GM19023 (cell line): ENCODE measurements around the gene PDIA5.
"Not testable (repeated sequence)": the region's sequence is repeated elsewhere in the genome, so short reads cannot be mapped to it uniquely, and the experiment has no call there.

Experiments used
- ATAC-seq: cut with Tn5 transposase; IDR thresholded peaks from one replicate; pipeline ENCODE4 v1.9.1; 2021; ENCODE audit warnings: mild to moderate bottlenecking, moderate library complexity; ENCODE audit not compliant: unreplicated experiment

PDIA5 gene

DNA sequence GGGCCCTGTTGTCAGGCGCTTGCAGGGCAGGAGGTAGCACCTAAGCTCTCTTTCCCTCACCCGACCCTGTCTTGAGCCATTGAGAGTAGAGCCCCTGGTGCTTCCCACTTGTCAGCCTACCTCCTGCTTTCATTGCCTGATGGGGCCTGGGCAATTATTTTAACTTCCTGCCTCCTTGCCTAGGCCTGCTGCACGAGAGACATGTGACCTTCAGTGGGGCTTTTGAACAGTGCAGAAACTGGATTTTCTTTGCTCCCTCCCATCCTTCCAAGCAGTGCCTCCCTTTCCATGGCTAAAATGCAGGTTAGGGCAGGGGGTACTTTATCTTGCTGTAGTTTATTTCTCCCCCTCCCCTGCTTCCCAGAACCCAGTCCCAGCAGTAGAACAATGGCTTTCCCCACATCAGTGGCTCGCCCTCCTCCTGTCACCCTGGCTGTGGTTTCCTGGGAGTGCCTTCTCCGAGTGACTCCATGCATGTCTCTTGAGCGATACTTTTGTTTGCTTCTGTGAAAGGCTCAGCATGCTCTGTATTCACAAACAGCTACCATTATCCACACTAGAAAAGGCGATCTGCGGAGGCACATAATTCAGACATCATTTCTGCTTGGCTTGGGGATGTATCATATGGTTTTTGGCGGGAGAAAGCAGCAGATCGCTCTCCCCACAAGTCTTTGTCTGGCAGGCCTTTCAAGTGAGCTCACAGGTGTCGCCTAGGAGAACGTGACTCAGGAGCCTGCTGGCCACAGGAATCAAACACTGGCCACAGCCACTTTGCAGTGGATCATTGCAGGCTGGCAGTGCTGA lies 24.1 kb downstream of the PDIA5 start:
- no peak for ATAC-seq

DNA sequence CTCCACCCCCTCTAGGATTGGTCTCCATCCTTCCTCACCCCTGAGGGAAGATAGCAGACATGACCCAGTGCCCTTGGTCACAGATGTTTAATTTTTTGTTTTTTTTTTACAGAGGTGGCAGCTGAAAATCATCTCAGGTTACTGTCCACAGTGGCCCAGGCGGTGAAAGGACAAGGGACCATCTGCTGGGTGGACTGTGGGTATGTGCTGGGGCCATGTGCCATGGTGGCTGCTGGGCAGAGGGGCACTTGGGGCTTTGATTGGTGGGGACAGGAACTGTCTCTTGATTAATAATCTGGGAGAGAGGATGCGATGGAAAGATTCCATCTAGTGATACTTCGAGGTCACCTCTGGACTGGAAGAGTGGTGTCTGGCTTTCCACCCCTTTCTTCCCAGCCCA lies 25.4 kb downstream of the PDIA5 start:
- no peak for ATAC-seq

DNA sequence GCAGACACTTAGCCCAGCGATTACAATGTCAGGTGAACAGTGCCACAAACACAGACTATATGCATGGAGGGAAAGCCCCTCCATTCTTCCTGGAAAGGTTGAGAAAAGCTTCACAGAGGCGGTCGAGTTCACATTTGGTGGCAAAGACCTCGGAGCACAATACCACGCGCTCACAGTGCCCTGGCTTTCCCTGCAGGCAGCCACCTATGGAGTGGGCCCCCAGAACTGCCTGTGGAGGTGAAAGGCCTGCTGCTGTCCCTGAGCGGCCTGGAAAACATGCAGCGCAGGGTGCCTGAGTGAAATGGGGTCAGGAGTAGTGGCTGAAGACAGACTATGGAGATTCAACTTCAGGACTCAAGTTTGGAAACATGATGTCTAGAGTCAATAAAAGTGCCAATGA lies 26.9 kb downstream of the PDIA5 start:
- no peak for ATAC-seq

DNA sequence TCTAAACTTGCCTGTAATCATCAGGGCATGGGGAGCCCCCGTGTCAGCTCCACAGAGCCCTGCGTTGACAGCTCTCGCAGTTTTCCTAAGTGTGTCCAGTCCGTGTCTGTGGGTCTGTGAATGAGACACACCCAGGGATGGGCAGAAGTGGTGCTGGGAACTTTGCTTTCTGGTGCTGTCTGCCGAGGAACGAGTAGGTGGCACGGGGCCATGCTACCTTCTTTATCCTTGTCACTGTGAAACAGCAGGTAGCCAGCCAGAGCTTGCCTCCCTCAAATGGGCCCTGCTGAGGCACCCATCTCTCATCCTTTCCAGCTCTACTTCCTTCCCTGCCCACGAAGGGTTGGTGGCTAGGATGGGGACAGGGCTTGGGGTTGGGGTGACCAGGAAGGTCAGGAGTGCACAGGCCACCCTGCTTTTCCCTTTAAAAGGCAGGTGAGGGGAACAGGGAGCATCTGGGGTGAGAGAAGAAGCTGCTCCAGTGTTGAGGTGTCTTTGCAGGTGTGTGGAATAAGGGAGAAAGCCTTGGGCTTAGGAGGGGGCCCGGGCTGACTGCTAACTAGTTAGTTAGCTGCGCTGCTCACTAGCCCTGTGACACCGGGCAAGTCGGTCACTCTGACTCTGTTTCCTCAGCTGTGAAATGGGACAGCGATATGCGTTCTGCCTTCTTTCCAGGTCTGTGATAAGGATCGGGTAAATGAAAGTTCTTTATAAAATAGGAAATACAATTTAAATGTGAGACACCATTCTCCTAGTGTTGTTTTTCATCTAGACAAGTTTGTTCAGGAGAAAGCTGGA lies 27.9 kb downstream of the PDIA5 start:
- ATAC-seq: no peak

DNA sequence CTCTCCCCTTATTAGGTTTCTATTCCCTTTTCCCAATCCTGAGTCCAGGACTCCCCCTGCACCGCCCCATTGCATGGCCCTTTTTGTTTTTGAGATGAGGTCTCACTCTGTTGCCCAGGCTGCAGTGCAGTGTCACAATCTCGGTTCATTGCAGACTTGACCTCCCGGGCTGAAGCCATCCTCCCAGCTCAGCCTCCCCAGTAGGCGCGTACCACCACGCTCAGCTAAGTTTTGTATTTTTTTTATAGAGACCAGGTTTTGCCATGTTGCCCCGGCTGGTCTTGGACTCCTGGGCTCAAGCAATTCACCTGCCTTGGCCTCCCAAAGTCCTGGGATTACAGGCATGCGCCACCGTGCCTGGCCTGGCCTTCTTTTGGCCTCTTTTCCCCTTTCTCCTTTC lies 29.3 kb downstream of the PDIA5 start:
- no peak for ATAC-seq

DNA sequence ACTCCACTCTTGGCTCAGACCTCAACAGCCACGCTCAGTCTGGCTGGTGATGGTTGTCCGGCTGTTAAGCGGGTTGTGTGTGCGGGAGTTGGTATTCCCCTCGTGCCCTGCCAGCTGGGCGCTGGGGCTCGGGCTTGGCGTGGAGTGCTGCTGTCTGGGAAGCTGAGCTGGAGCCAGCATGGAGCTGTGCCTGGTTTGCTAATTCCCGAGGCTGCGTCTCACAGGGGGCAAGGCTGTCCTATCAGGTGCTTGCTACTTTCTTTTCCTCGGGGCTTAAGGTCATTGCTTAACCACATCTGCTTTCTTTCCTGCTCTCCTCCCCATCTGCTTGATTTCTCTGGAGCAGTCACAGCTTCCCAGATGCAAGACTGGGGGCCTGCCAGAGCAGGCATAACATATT lies 29.9 kb downstream of the PDIA5 start:
- ATAC-seq: no peak

DNA sequence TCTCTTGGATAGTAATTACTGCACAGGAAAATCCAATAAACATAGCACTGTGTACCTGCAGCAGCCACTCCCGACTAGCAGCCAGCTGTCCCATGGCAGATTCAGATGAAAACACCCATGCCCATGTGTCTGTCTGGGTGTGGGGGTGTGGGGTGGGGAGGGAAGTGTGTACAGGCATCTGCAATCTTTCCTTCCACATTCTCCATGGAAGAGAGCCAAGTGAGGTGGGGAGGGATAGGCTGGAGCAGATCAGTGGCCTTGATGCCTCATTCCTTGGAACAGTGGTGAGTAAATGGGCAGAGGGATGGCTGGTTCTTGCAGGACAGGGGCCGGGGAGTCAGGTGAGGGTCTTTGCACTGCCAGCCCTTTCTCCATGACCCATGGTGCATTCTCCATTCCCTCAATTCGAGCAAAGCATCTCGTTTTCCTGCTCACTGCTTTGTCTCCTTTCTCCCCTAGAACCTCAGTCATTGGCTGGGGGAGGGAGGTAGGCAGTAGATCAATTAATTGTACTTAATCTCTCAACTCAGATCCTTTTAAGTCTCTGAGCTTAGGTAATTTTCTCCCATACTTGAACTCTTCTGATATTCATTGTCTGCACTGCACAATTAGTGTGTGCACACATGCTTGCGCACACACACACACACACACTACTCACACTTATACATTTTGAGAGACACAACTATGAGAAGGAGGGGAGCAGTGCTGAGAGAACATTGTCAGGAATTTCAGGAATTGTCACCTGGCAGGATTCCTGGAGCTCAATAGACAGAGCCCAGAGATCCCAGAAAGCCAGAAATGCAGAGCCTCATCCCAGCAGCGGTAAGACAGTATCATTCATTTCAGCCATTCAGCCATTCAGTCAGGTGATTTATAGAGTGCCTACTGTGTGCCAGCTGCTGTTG lies 31.9 kb downstream of the PDIA5 start:
- ATAC-seq: no peak

DNA sequence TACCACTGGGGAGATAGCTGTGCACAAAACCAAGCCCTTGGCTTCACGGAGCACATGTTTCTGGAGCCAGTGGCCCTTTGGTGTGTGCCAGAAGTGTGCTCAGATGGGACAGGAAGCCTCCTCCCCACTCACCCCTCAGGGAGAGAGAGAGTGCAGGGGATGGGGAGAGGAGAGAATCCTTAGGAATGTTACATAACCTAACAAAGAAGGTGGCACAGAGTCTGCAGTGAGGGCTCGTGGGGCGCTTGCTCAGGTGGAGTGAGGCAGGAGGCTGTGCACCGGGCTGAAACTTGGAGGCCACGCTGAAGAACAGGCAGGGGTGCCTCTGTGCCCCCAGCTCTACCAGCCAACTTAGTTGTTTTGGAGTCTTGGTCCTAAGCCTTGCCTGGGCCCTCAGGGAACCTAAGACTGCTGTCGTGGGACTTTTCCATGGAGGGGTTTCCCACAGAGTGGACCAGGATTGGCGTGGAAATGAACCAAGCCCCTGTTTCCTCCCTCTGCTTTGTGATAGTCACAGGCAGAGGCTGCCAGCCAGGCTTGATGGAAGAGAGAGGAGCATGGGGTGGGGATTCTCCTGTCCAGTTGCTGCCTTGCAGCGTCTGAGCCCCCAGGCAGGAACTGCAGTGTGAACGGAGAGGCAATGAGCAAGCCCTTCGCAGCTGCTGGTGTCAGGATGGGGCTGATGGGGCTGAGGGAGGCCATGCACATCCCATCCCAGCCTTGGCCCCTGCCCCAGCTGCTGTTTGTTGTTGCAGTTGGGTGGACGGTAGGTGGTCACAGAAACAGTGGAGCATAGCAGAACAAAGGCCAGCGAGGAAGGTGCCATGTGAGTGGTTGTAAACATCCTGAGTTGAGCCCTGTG lies 32.7 kb downstream of the PDIA5 start:
- ATAC-seq: no peak

DNA sequence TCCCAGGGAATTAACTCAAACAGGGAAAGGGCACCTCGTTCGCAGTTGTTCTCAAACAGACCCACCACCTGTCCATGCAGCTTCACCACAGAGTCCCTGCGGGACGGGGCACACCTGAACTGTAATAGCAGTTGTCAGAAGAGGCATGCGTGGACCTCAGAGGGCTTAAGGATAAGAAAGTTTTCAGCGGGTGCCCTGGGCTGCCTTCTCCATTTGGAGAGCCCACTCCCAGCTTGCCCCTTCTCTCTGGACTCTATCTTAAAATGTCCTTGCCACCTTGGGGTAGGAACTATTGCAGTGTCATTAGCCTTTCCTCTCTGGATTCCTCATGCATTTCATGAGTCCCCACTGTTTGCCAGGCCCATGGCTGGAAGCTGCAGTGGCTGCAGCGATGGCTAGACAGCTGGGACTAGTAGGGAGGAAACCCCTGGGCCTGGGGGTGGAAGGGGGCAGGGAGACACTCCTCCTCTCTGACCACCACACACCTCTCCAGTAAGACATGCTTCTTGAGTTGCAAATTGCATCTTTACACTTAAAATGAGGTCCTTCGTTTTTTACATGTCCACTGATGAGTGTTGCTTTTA lies 33.5 kb downstream of the PDIA5 start:
- ATAC-seq: no peak

DNA sequence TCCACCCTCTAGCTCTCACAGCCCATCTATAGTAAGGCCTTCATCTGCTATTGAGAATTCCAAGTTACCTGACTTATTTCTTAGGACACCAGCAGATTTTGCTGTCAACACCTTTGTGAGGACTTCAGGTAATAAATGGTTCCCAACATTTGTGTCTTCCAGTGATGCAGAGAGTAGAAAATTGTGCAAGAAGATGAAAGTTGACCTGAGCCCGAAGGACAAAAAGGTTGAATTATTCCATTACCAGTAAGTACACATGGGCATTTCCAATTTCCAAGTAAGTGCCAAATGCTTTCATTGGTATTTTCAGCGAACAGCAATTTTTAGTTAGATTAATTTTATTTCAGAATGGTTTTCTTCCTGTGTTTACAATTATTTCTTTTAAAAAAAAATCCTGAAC lies 35.4 kb downstream of the PDIA5 start:
- no peak for ATAC-seq

DNA sequence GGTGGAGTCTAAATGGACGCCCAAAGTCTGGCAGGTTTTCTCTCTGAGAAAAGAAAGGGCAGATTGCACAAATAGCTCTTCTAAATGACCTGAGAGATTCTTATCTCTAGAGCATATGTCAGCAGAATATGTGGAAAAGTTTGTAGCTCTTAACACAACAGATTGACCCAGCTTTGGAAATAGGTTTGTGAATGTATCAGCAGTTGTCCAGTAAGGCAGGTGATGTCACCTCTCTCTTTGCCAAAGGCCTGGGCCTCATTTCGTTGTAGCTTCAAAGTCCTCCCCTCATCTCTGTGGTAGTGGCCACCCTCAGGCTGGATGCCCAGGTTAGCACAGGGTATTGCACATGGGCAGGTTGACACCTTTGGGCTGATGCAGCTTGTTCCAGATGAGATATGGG lies 36.0 kb downstream of the PDIA5 start:
- ATAC-seq: no peak

DNA sequence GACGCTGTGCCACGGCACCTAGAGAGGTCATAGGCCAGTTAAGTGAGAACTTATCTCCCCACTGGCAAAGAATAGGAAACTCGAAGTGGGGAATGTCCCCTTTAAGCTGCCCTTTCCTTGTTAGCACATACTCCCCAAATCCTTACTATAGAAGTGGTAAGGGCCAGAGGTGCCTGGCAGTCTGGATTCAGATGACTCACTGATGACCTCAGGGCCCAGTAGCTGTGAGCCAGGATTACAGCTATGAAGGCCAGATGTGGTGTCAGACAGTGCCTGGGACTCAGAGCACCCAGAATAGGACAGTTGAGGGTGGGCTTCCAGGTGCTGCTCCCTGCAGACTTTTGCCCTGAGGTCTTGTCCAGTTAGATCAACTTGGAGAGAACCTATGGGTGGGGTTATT lies 37.7 kb downstream of the PDIA5 start:
- no peak for ATAC-seq

DNA sequence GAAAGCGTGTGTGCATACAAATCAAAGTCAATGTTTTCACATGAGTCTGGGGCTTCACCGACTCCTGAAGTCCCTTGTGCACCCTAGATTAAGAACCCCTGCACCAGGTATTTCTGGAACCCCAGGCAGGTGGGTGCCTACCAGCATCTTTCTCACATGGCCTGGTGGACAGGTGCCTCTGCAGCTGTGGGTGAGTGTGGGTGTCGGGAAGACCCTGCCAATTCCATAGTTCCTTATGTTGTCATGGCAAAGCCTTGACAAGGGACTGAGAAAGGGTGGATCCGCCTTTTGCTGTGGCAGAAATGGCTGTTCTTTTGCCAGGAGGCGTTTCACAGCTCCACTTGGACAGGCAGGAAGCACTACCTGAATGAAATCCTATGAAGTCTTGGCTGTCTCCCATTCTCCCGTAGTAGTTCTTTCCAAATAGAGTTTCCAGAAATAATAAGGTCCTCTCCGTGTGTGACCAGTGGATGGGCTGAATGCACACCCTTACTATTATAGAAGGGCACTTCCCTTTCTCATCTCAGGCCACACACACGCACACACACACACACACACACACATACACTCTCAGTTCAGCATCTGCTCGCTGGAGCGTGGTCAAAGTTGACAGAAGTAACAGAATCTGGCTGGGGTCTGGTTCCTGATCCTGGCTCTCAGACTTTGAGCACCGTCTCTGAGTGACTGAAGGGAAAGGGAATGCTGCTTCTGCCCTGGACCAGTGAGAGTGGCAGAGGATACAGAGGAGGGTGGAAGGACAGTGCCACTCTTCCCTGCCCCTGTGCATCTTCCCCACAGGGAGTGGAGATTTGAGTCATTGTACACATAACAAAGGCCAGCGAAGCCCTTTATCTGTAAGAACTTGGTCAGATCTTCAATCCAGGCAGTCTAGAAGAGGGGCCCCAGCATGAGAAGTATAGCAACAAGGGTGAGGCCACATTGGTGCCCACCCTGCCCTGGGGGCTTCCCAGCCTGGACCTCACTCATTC lies 38.7 kb downstream of the PDIA5 start:
- peak; percentile 51 for ATAC-seq

DNA sequence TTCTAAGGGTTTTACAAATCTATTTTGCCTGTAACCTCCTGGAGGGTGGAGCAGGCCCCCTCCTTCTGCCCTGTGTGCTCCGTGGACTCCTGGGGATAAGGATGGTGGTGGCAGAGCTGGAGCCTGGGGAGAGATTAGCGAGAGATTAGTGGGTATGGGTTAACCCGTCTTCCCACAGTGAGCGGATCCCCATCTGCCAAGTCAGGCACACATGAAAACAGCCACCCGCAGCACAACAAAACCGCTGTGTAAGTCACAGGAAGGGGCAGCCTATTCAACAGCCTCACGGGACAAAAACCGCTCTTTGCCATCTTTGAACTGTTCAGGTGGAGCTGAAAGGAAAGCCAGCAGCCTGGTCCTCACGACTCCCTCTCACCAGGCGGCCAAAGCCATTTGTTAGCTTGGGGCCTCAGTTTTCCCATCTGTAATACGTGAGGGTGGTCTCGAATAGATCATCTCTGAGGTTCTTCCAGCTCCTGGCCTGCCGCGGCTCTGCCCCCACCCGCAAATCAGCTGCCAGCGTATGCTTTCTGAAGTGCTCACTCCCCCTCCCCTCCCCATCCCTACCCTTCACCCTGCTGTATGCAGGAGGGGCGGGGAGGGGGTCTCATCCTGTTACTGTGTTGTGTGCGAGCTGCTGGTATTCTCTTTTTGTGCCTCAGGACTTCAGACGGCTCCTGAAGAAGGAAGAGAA lies 43.6 kb downstream of the PDIA5 start:
- ATAC-seq: no peak

DNA sequence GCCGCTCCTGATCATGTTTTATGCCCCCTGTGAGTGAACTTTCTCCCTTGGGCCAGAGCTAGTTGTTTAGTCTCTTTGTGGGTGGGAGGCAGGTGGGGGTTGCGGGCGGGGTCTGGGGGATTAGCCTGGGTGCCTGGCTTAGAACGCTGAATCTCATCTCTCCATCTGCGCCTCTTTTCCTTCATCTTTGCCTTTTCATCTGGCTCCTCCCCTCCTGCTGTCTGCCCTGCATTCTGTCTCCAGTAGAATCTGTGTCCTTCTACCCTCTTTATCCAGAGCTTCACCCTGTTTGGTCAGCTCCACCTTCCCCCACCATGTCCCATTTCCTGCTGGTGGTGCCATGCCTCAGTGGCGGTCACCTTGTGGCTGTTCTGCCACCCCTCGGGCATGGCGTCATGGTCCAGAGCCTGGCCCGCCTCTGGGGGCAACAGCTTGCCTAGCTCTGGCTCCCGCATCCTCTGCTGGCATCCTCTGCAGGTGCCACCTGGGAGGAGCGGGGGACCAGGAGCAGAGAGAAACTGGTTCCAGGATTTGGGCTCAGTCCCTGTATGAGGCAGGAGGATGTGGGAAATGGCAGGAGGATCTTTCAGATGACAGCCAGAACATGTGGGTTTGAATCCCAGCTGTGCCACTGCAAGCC lies 44.3 kb downstream of the PDIA5 start:
- ATAC-seq: no peak

DNA sequence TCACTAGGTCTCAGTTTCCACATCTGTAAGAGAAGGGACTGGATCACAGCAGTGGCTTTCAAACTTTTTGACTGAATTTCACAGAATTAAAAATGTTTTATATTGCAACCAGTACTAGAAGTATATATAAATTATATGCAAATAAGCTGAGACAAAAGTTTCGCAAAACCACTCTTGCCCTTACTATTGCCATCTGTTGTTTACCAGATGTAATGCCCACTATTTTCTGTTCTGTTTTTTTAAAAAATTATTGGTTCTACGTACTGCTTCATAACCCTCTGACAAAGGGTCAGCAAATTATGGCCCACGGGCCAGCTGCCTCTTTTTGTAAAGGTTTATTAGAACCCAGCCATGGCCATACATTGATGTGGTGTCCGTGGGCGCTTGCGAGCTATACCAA lies 44.8 kb downstream of the PDIA5 start:
- no peak for ATAC-seq

DNA sequence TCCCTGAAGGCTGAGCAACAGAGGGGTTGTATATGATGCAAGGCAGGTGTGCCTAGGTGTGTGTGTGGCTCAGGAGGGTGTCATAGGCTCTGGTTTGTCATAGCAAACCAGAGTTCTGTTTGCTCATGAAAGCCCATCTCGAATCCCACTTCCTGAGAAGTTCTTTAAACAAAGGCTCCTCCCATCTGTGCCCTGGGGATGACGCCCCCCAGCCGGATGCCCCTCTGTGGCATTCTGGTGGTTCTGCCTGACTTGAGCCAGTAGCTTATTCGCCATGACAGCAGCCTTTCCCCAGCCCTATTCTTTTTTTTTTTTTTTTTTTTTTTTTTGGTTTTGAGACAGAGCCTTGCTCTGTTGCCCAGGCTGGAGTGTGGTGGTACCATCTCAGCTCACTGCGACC lies 45.4 kb downstream of the PDIA5 start:
- no peak for ATAC-seq

DNA sequence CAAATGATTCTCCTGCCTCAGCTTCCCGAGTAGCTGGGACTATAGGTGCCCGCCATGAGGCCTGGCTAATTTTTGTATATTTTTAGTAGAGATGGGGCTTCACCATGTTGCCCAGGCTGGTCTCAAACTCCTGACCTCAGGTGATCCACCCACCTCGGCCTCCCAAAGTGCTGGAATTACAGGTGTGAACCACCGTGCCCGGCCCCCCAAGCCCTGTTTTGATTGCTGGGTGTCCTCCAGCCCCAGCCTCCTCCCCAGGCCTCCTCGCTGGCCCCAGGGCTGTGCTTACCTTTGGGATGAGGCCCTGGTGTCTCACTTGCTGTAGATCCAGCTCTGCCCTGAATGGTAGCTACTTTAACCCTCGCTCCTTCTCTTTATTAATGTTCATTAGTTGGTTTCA lies 45.8 kb downstream of the PDIA5 start:
- ATAC-seq: not testable (repeated sequence)
